GM12874 (cell line): ENCODE results near the gene TVP23A.
A peak's percentile ranks its signal among the peaks of the same experiment; 100 is the strongest.

Experiments used
- TF ChIP-seq, protein P1 (sequence below): IDR thresholded peaks from 2 replicates; pipeline ENCODE4 v1.5.1; 2011; ENCODE audit warnings: low read depth, mild to moderate bottlenecking, control low read depth, low read length, moderate library complexity; ENCODE audit not compliant: insufficient read depth

Gene TVP23A

DNA sequence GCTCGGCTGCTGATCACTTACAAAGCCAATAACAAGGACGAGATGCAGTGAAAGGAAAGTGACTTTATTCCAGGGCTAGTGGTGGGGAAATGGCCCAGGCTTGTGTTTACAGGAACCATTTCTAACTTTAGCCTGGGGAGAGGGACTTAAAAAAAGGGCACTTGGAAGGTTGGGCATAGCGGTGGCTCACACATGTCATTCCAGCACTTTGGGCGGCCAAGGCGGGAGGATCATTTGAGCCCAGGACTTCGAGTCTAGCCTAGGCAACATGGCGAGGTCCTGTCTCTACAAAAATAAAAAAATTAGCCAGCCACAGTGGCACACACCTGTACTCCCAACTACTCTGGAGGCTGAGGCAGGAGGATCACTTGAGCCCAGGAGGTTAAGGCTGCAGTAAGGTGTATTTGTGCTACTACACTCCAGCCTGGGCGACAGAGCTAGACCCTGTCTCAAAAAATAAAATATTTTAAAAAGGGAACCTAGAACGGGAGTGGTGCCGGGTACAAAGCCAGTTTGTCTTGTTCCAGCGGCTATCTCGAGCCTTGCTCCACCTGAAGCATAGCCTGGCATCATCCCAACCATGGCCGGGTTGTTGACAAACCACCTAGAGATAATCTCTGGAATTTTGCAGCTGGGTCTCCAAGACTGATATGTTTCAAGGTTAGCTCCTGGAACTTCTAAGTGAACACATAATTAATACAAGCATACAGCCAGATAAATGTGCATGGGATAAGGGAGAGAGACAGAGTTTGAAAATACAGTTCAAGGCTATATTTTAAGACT is 5.7 kb upstream of the TVP23A start:
- TF ChIP-seq, protein P1, sequence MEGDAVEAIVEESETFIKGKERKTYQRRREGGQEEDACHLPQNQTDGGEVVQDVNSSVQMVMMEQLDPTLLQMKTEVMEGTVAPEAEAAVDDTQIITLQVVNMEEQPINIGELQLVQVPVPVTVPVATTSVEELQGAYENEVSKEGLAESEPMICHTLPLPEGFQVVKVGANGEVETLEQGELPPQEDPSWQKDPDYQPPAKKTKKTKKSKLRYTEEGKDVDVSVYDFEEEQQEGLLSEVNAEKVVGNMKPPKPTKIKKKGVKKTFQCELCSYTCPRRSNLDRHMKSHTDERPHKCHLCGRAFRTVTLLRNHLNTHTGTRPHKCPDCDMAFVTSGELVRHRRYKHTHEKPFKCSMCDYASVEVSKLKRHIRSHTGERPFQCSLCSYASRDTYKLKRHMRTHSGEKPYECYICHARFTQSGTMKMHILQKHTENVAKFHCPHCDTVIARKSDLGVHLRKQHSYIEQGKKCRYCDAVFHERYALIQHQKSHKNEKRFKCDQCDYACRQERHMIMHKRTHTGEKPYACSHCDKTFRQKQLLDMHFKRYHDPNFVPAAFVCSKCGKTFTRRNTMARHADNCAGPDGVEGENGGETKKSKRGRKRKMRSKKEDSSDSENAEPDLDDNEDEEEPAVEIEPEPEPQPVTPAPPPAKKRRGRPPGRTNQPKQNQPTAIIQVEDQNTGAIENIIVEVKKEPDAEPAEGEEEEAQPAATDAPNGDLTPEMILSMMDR = no peak

- TF ChIP-seq, protein P1 = no peak
Observed at GRCh38 chr16:10822702-10823101, 4.1 kb upstream of the TVP23A start.

DNA sequence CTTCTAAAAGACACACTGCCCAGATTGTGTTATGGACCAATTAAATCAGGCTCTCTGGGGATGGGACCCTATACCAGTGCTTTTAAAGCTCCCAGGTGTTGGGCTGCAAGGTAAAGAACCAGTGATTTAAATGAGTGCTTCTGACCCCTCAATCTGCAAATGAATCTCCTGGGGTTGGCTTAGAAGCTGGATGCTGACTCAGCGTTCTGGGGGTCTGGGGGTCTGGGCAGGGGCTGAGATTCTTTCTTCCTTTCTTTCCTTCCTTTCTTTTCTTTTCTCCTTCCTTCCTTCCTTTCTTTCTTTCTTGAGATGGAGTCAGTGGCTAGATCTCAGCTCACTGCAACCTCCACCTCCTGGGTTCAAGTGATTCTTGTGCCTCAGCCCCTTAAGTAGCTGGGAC is 2.0 kb upstream of the TVP23A start:
- TF ChIP-seq, protein P1 = no peak

GRCh38 chr16:10817514-10817913 is 1.1 kb downstream of the TVP23A start:
- TF ChIP-seq, protein P1 = no peak

DNA sequence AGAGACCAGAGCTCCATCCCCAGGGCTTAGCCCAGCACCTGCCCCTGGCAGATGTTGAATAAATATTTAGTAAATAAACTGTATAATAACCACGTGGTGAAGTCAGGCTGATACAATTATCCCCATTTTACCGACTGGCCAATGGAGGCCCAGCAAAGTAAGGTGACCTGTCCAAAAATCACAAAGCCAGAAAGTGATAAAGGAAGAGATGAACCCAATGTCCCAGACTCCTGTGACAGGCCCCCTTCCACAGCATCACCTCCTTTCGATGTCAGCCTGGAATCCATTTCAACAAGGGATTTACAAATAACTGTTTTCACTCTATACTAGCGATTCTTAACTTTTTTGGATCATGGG is 5.5 kb downstream of the TVP23A start:
- TF ChIP-seq, protein P1 = no peak

GRCh38 chr16:10812312-10813098 is 6.1 kb downstream of the TVP23A start:
- TF ChIP-seq, protein P1 = peak; percentile 23; the same call in 1 of the 2 replicates

GRCh38 chr16:10809706-10810105 is 8.9 kb downstream of the TVP23A start:
- TF ChIP-seq, protein P1 = no peak
